GM19463 (cell line): ENCODE data around the gene UCN.
"Not testable (repeated sequence)": the region's sequence is repeated elsewhere in the genome, so short reads cannot be mapped to it uniquely, and the experiment has no call there.

Experiments
- ATAC-seq: cut with Tn5 transposase; IDR thresholded peaks from one replicate; pipeline ENCODE4 v1.9.1; 2021; ENCODE audit warnings: mild to moderate bottlenecking, moderate library complexity; ENCODE audit not compliant: unreplicated experiment

The UCN gene

GRCh38 chr2:27308359-27308881 is at the start of gene UCN:
UCN (minus strand) TSS chr2:27308445; CDS start chr2:27307895, 550 bp downstream.
- ATAC-seq: no peak

- peak; percentile 84 for ATAC-seq
Observed at GRCh38 chr2:27356382-27357181, 48.3 kb upstream of the UCN start, which contains the start of gene GTF3C2. GTF3C2 (minus strand) TSS chr2:27356764; CDS start chr2:27343554, 13,210 bp downstream.

GRCh38 chr2:27356056-27356381 is 47.8 kb upstream of the UCN start:
- peak; percentile 28 for ATAC-seq

- no peak for ATAC-seq
Observed at GRCh38 chr2:27354597-27354927, 46.3 kb upstream of the UCN start.

- no peak for ATAC-seq
Observed at GRCh38 chr2:27353762-27354596, 45.7 kb upstream of the UCN start.

GRCh38 chr2:27353386-27353761 is 45.1 kb upstream of the UCN start:
- ATAC-seq: not testable (repeated sequence)

- ATAC-seq: no peak
Observed at GRCh38 chr2:27351802-27352598, 43.8 kb upstream of the UCN start.

- ATAC-seq: no peak
Observed at GRCh38 chr2:27350106-27350693, 42.0 kb upstream of the UCN start.

- no peak for ATAC-seq
Observed at GRCh38 chr2:27347641-27348040, 39.4 kb upstream of the UCN start.

GRCh38 chr2:27336173-27336572 is 27.9 kb upstream of the UCN start:
- no peak for ATAC-seq

GRCh38 chr2:27335311-27335710 is 27.1 kb upstream of the UCN start:
- ATAC-seq: no peak

- no peak for ATAC-seq
Observed at GRCh38 chr2:27324720-27325119, 16.5 kb upstream of the UCN start.

GRCh38 chr2:27323596-27324285 is 15.5 kb upstream of the UCN start:
- no peak for ATAC-seq

GRCh38 chr2:27322766-27323595 is 14.7 kb upstream of the UCN start, which contains the start of gene MPV17:
MPV17 (minus strand) TSS chr2:27323097; CDS start chr2:27322517, 580 bp downstream.
- ATAC-seq: peak; percentile 96

- no peak for ATAC-seq
Observed at GRCh38 chr2:27322301-27322765, 14.1 kb upstream of the UCN start.

- no peak for ATAC-seq
Observed at GRCh38 chr2:27320958-27321543, 12.8 kb upstream of the UCN start.

- ATAC-seq: not testable (repeated sequence)
Observed at GRCh38 chr2:27319839-27320238, 11.6 kb upstream of the UCN start.

- no peak for ATAC-seq
Observed at GRCh38 chr2:27316655-27317412, 8.6 kb upstream of the UCN start.
